Nephron (organoid): ENCODE data around the gene NOL6.
A peak's percentile ranks its signal among the peaks of the same experiment; 100 is the strongest.

Source experiments
- H3K27ac Mint-ChIP-seq, 3 experiments: 2 replicates each; pipeline ENCODE4 v1.8.0; 2020; ENCODE audit warnings: mixed read lengths in 3 of 3, mild to moderate bottlenecking in 2 of 3, moderate library complexity in 1 of 3
- H3K27me3 Mint-ChIP-seq: 2 replicates; pipeline ENCODE4 v1.8.0; 2021; ENCODE audit warnings: low read depth, mild to moderate bottlenecking, moderate library complexity, mixed read lengths
- H3K36me3 Mint-ChIP-seq: 2 replicates; pipeline ENCODE4 v1.8.0; 2020; ENCODE audit warnings: low read depth, mixed read lengths
- H3K4me1 Mint-ChIP-seq: 2 replicates; pipeline ENCODE4 v1.8.0; 2020; ENCODE audit warnings: mixed read lengths
- H3K4me3 Mint-ChIP-seq, 3 experiments: 2 replicates each; pipeline ENCODE4 v1.8.0; 2020; ENCODE audit warnings: mild to moderate bottlenecking in 3 of 3, mixed read lengths in 3 of 3, moderate library complexity in 2 of 3
- H3K9me3 Mint-ChIP-seq: 2 replicates; pipeline ENCODE4 v1.8.0; 2020; ENCODE audit warnings: mixed read lengths
- CTCF ChIP-seq, 3 experiments: fragments of 200-600 bp; sonication (generic); IDR thresholded peaks; one replicate each; pipeline ENCODE4 v1.5.0; 2021; ENCODE audit warnings: antibody characterized with exemption in 3 of 3; ENCODE audit not compliant: unreplicated experiment in 3 of 3

NOL6 gene

DNA sequence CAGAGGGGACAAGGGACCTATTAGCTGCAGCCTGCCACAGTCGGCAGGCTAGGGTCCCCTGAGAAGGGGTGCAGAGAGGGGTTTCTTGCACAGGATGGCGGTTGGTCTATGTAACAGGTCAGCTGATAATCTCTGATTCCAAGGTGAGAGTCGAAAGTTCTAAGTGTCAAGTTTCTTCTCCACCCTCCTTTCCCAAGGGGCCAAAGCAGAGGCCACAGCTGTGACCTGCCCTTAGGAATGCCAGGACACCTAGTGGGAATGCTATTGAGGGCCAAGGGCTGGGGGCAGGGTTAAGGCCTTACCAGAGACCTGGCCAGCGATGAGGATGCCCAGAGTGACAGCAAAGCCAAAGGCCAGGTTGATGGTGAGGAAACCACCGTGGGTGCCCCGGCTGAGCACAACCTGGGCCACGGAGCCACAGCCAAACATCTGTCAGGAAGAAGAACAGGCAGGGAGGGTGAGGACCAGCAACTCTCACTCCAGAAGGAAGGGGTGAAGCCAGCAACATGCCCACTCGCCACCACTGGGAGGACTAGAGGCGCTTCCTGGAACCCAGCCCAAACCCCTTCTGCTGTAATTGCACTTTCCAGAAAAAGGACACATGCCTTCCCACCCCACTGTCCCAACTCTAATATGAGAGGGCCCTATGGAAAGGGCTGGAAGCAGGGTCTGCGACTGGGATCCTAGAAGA lies 30.1 kb downstream of the NOL6 start:
- no peak overlapping the region for H3K27ac Mint-ChIP-seq
- peaks cover 35% of the 10 kb centered on the region for H3K4me1 Mint-ChIP-seq
- H3K27me3 Mint-ChIP-seq: peaks cover 18% of the 10 kb centered on the region
- H3K4me3 Mint-ChIP-seq: no peak overlapping the region
- H3K36me3 Mint-ChIP-seq: no peaks in the 10 kb centered on the region
- no peak for TF ChIP-seq CTCF (IDR thresholded peaks at IDR 0.05; ENCODE audit: unreplicated experiment in 3 of 3)
- no peaks in the 10 kb centered on the region for H3K9me3 Mint-ChIP-seq

- no peaks in the 10 kb centered on the region for H3K9me3 Mint-ChIP-seq
- no peak overlapping the region for H3K4me3 Mint-ChIP-seq
- peaks cover 33% of the 10 kb centered on the region for H3K4me1 Mint-ChIP-seq
- H3K27ac Mint-ChIP-seq: no peak overlapping the region
- peaks cover 13% of the 10 kb centered on the region for H3K27me3 Mint-ChIP-seq
- TF ChIP-seq CTCF (IDR thresholded peaks at IDR 0.05; ENCODE audit: unreplicated experiment in 3 of 3): no peak
- no peaks in the 10 kb centered on the region for H3K36me3 Mint-ChIP-seq
Observed at GRCh38 chr9:33443047-33443446, 30.7 kb downstream of the NOL6 start.

- no peak for TF ChIP-seq CTCF (IDR thresholded peaks at IDR 0.05; ENCODE audit: unreplicated experiment in 3 of 3)
- Mint-ChIP-seq H3K36me3 (no peaks in the 10 kb centered on the region), H3K27me3 (peaks cover 9% of the 10 kb centered on the region), H3K4me3 (no peak overlapping the region), H3K27ac (no peak overlapping the region), H3K4me1 (peaks cover 30% of the 10 kb centered on the region), H3K9me3 (no peaks in the 10 kb centered on the region)
Observed at GRCh38 chr9:33442125-33442524, 31.6 kb downstream of the NOL6 start.

DNA sequence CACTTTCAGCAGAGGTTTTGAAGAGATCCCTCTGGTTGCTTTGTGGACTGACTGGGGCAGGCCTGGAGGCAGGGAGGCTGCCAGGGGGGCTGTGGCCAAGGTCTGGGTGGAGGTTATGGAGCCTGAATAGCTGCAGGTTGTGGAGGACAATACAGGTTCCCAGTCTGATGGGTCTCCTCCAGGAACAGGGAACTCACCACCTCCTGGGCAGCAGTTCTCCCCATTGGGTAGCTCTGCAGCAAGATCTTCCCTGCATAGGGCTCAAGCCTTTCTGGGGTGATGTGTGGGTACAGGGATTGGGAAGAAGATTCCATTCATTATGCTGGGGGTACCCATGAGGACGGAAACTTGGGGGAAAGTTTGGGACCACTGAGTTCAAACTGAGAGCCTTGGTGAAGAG lies 33.1 kb downstream of the NOL6 start:
- peak overlapping the region in 1 of 3 experiments; percentile 24 for H3K27ac Mint-ChIP-seq
- no peak for TF ChIP-seq CTCF (IDR thresholded peaks at IDR 0.05; ENCODE audit: unreplicated experiment in 3 of 3)
- peaks cover 9% of the 10 kb centered on the region for H3K27me3 Mint-ChIP-seq
- H3K4me3 Mint-ChIP-seq: no peak overlapping the region
- H3K36me3 Mint-ChIP-seq: no peaks in the 10 kb centered on the region
- peaks cover 21% of the 10 kb centered on the region for H3K4me1 Mint-ChIP-seq
- no peaks in the 10 kb centered on the region for H3K9me3 Mint-ChIP-seq

DNA sequence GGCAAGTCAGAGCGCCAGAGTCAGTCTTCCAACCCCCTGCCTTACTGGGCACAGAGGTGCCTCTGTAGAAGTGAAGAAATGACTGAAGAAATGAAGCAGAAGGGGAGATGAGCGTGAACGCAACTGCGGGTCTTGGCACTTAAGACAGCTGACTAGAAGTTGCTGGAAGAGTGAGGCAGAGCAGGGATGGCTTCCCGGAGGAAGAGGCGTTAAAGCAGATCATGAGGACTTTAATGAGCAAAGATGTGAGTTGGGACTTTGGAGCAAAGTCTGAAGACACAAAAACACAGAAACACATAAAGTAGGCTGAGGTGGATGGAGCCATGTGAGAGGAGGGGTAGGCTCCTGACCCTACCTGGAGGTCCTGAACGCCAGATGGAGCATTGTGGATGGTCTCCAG lies 33.5 kb downstream of the NOL6 start:
- H3K4me1 Mint-ChIP-seq: peaks cover 17% of the 10 kb centered on the region
- no peak for TF ChIP-seq CTCF (IDR thresholded peaks at IDR 0.05; ENCODE audit: unreplicated experiment in 3 of 3)
- H3K27ac Mint-ChIP-seq: no peak overlapping the region
- H3K9me3 Mint-ChIP-seq: no peaks in the 10 kb centered on the region
- H3K4me3 Mint-ChIP-seq: no peak overlapping the region
- no peaks in the 10 kb centered on the region for H3K36me3 Mint-ChIP-seq
- H3K27me3 Mint-ChIP-seq: peaks cover 9% of the 10 kb centered on the region

DNA sequence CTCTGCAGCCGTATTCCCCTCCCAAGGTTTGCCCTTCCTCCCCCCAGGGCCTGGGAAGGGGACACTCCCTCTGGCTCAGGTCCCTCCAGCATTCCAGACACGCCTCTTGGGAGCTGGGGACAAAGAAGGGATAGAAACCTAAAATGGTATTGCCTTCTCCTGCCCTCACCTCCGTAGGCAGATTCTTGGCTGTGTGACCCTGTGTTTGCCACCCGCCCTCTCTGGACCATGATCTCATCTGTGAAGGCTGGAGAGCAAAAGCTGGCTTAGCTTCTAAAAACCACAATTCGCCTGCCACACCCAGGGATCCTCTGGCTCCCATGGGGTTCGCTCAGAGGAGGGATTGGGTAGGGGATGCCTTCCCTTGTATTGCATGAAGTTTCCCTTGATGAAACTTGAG lies 34.0 kb downstream of the NOL6 start:
- no peak overlapping the region for H3K27ac Mint-ChIP-seq
- no peaks in the 10 kb centered on the region for H3K36me3 Mint-ChIP-seq
- H3K4me3 Mint-ChIP-seq: no peak overlapping the region
- H3K27me3 Mint-ChIP-seq: peaks cover 9% of the 10 kb centered on the region
- no peak for TF ChIP-seq CTCF (IDR thresholded peaks at IDR 0.05; ENCODE audit: unreplicated experiment in 3 of 3)
- no peaks in the 10 kb centered on the region for H3K9me3 Mint-ChIP-seq
- peaks cover 12% of the 10 kb centered on the region for H3K4me1 Mint-ChIP-seq
